ENCODE measurements around the gene MYL12B.
"Not testable (repeated sequence)": the region's sequence is repeated elsewhere in the genome, so short reads cannot be mapped to it uniquely, and the experiment has no call there.

Gene MYL12B

DNA sequence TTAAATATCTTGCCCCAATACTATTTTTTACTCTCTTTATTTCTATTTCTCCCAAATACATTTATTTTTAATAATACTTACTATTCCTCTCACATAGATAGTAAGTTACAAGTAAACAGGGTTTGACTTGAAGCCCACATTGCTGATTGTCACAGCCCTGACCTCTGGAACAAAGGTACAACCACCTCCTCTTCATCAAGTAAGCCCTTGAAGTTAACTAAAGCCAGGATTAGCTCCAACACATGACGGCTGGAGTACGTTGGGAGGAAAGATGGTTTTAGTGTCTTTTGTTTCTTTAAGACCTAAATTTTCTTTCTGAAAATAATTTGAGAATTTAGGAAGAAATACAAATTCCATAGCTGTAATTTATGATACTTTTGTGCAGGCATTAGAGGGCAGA lies 43.1 kb upstream of the MYL12B start:
- no peak overlapping the region for H3K4me3 ChIP-seq (ENCODE audit: low read depth, low read length)
- DNase-seq (ENCODE audit: low read depth), result no peak
- TF ChIP-seq, protein P1, sequence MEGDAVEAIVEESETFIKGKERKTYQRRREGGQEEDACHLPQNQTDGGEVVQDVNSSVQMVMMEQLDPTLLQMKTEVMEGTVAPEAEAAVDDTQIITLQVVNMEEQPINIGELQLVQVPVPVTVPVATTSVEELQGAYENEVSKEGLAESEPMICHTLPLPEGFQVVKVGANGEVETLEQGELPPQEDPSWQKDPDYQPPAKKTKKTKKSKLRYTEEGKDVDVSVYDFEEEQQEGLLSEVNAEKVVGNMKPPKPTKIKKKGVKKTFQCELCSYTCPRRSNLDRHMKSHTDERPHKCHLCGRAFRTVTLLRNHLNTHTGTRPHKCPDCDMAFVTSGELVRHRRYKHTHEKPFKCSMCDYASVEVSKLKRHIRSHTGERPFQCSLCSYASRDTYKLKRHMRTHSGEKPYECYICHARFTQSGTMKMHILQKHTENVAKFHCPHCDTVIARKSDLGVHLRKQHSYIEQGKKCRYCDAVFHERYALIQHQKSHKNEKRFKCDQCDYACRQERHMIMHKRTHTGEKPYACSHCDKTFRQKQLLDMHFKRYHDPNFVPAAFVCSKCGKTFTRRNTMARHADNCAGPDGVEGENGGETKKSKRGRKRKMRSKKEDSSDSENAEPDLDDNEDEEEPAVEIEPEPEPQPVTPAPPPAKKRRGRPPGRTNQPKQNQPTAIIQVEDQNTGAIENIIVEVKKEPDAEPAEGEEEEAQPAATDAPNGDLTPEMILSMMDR (IDR thresholded peaks at IDR 0.05; ENCODE audit: insufficient read depth, low read depth, low read length, missing control alignments), result no peak

GRCh38 chr18:3219241-3219630 lies 42.7 kb upstream of the MYL12B start:
- H3K4me3 ChIP-seq (ENCODE audit: low read depth, low read length), result no peak overlapping the region
- no peak for DNase-seq (ENCODE audit: low read depth)
- TF ChIP-seq, protein P1 (IDR thresholded peaks at IDR 0.05; ENCODE audit: insufficient read depth, low read depth, low read length, missing control alignments), result no peak

DNA sequence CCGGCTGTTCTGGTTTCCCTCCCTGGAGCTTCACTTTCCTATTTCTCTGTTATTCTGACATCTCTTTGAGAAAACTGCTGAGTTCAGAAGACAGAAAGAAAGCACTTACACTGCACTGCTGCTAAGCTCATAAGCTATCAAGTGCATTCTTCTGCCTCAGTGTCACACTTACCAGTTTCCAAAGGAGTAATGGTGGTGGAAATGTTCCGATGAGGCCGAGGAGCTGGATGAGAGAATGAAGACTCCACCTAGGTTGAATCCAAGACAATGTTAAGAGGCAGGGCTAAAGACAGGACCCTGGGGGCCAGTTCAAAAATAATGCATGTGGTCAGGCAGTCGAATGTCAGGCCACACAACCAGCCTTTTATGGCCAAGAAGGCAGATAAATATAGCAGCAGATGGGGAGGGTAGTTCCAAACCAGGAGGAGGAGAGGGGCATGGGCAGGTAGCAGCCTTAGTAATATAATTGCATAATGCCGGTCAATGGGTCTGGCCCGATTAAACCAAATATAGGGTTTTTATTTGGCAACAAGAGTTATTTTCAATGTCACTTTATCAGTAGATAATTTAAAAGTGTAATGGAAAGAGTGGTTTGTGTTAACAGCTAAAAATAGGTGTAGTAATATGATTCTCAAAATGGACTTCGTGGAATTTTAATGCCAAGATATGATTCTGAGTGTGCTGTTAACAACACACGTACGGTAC lies 42.1 kb upstream of the MYL12B start, which contains the start of gene MYOM1:
MYOM1 (minus strand) TSS at position 338 of the 705 bp plus-strand sequence. CDS start 4,745 bp downstream, outside the sequence.
- no peak for DNase-seq (ENCODE audit: low read depth)
- no peak within 1 kb of the TSS for H3K4me3 ChIP-seq (ENCODE audit: low read depth, low read length)
- TF ChIP-seq, protein P1 (IDR thresholded peaks at IDR 0.05; ENCODE audit: insufficient read depth, low read depth, low read length, missing control alignments), result no peak

- H3K4me3 ChIP-seq (ENCODE audit: low read depth, low read length); DNase-seq (ENCODE audit: low read depth): not testable (repeated sequence)
These were observed 41.1 kb upstream of the MYL12B start for GRCh38 chr18:3220868-3221267.

- DNase-seq (ENCODE audit: low read depth), result no peak
- TF ChIP-seq, protein P1 (IDR thresholded peaks at IDR 0.05; ENCODE audit: insufficient read depth, low read depth, low read length, missing control alignments), result no peak
These were observed 40.4 kb upstream of the MYL12B start for GRCh38 chr18:3221496-3221895.

GRCh38 chr18:3223356-3223755 lies 38.6 kb upstream of the MYL12B start:
- TF ChIP-seq, protein P1 (IDR thresholded peaks at IDR 0.05; ENCODE audit: insufficient read depth, low read depth, low read length, missing control alignments), result no peak
- no peak for DNase-seq (ENCODE audit: low read depth)

More at GRCh38 chr18:3221496-3221895, 40.4 kb upstream of the MYL12B start:
- H3K4me3 ChIP-seq (ENCODE audit: low read depth, low read length), result no peak overlapping the region

DNA sequence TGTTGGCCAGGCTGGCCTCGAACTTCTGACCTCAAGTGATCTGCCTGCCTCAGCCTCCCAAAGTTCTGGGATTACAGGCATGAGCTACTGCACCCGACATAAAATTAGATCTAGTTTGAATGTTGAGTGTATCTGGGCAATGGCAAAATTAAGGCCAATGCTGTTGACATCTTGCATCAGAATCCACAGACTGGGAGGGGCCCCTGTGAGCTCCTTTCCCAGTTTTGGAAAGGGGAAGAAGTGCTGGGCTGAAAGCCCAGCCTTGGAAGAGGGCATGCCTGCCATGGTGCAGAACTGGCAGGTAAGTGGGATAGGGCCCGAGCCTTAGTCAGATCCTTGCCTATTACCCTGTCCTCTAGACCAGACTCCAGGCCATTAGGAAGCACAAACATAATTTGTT lies 37.7 kb upstream of the MYL12B start:
- TF ChIP-seq, protein P1 (IDR thresholded peaks at IDR 0.05; ENCODE audit: insufficient read depth, low read depth, low read length, missing control alignments), result no peak
- no peak overlapping the region for H3K4me3 ChIP-seq (ENCODE audit: low read depth, low read length)
- DNase-seq (ENCODE audit: low read depth), result no peak

More at GRCh38 chr18:3223356-3223755, 38.6 kb upstream of the MYL12B start:
- H3K4me3 ChIP-seq (ENCODE audit: low read depth, low read length), result no peak overlapping the region

All from GM12865 (cell line).